Hepatocyte (in vitro differentiated cells): ENCODE data around the gene IQGAP2. TPM values are rescaled to one million over a fixed set of nuclear protein-coding genes. Genes with fewer than 3 reads are reported as not detected.
A peak's percentile ranks its signal among the peaks of the same experiment; 100 is the strongest.
"Not testable (repeated sequence)": the region's sequence is repeated elsewhere in the genome, so short reads cannot be mapped to it uniquely, and the experiment has no call there.

Source experiments
- DNase-seq: peaks from one replicate; pipeline ENCODE4 v3.0.0-alpha.2; 2016; ENCODE audit warnings: low spot score
- H2AFZ ChIP-seq: fragments of 200-600 bp; sonication (generic); 2 replicates; pipeline ENCODE4 v1.6.0; 2016; ENCODE audit warnings: antibody characterized with exemption, mild to moderate bottlenecking
- H3K27ac ChIP-seq: fragments of 200-600 bp; sonication (generic); 2 replicates; pipeline ENCODE4 v1.5.1; 2016; ENCODE audit warnings: mild to moderate bottlenecking
- H3K27me3 ChIP-seq: fragments of 200-600 bp; sonication (generic); 2 replicates; pipeline ENCODE4 v1.6.1; 2016
- H3K36me3 ChIP-seq: fragments of 200-600 bp; sonication (generic); replicated peaks from 2 replicates; pipeline ENCODE4 v1.5.1; 2016; ENCODE audit warnings: low read depth; ENCODE audit not compliant: insufficient read depth
- H3K4me1 ChIP-seq: fragments of 200-600 bp; sonication (generic); 2 replicates; pipeline ENCODE4 v1.5.1; 2016; ENCODE audit warnings: mild to moderate bottlenecking, moderate library complexity; ENCODE audit not compliant: insufficient read depth
- H3K4me2 ChIP-seq: fragments of 200-600 bp; sonication (generic); 2 replicates; pipeline ENCODE4 v1.6.0; 2016
- H3K4me3 ChIP-seq: fragments of 200-600 bp; sonication (generic); 2 replicates; pipeline ENCODE4 v1.5.1; 2016; ENCODE audit warnings: mild to moderate bottlenecking
- H3K79me2 ChIP-seq: fragments of 200-600 bp; sonication (generic); 2 replicates; pipeline ENCODE4 v1.6.0; 2017; ENCODE audit warnings: mild to moderate bottlenecking
- H3K9me2 ChIP-seq: fragments of 200-600 bp; sonication (generic); replicated peaks from 2 replicates; pipeline ENCODE4 v1.6.0; 2017; ENCODE audit warnings: mild to moderate bottlenecking; ENCODE audit not compliant: insufficient read depth
- H3K9me3 ChIP-seq: fragments of 200-600 bp; sonication (generic); 2 replicates; pipeline ENCODE4 v1.5.1; 2016; ENCODE audit warnings: low read depth, mild to moderate bottlenecking
- H4K20me1 ChIP-seq: fragments of 200-600 bp; sonication (generic); 2 replicates; pipeline ENCODE4 v1.6.0; 2016; ENCODE audit warnings: mild to moderate bottlenecking; ENCODE audit not compliant: insufficient read depth, poor library complexity, severe bottlenecking
- EZH2 ChIP-seq: fragments of 200-600 bp; sonication (generic); IDR thresholded peaks from 2 replicates; pipeline ENCODE4 v1.6.1; 2016; ENCODE audit warnings: antibody characterized with exemption, mild to moderate bottlenecking, borderline replicate concordance
- EZH2phosphoT487 ChIP-seq: fragments of 200-600 bp; sonication (generic); IDR thresholded peaks from one replicate; pipeline ENCODE4 v1.6.1; 2018; ENCODE audit warnings: antibody characterized with exemption, mild to moderate bottlenecking, low read depth, moderate library complexity; ENCODE audit not compliant: unreplicated experiment, severe bottlenecking
- WGBS: methylation state at CpG from one replicate; pipeline ENCODE4 v1.1.6; 2016; ENCODE audit warnings: low lambda C conversion rate; ENCODE audit errors: missing lambda C conversion rate; 5-methylcytosine and 5-hydroxymethylcytosine counted together
- polyA plus RNA-seq: library from polyadenylated mRNA; unstranded; fragments of >200 nt; fragmentation: Nextera tagmentation; extraction: Ambion mirVana; gene quantifications from 2 replicates; pipeline ENCODE4 v1.2.1, GENCODE V29; 2016
- total RNA-seq: library from RNA; depleted of rRNA; stranded (reverse); fragments of >200 nt; gene quantifications from 2 replicates; pipeline ENCODE4 v1.2.3, GENCODE V29; 2014
- TF ChIP-seq, protein P1 (sequence below): fragments of 200-600 bp; sonication (generic); IDR thresholded peaks from 2 replicates; pipeline ENCODE4 v1.5.1; 2016; ENCODE audit warnings: antibody characterized with exemption, mild to moderate bottlenecking; ENCODE audit not compliant: poor library complexity

The IQGAP2 gene
- total and polyA plus RNA-seq, 2 experiments from 2014 or later = 37.2 to 78.9 TPM

DNA sequence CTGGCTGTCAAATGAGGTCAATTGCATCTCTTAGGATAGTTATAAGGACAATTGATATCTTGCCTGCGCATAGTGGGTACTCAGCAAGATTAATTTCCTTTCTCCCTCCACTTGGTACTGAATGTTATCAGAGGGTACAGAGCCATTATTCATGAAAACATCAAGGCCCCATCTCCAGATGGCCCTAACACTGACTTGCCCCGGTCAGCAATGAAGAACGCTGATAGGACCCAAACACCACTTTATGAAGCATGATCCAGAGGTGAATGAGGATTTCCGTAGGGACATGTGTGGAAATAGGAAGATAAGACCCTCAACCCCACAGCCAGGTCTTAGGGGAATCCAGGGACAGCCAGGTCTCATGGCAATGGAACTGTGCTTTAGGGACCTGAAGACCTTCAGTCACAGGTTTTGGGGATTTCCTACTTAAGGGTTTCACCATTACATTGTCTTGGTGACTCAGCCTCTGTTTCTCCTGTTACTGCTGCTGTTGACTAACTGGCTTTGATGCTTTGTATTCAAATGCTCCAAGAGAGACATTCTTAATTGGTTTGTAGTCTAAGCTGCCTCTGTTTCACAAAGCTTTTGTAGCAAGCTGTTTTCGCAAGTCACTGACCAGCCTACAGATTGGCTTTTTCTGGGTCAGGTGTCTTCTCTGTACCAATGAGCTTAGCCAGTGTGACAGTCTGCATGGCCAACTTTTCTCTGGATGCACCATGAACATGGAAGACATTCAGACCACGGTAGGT, 35.3 kb upstream of the IQGAP2 start:
- DNase-seq = no peak
- H3K9me2 ChIP-seq = no peaks in the 10 kb centered on the region
- no peaks in the 10 kb centered on the region for H3K79me2 ChIP-seq
- H3K27me3 ChIP-seq = no peaks in the 10 kb centered on the region
- no peaks in the 10 kb centered on the region for H4K20me1 ChIP-seq
- no peaks in the 10 kb centered on the region for H3K36me3 ChIP-seq
- H3K4me1 ChIP-seq = peaks cover 11% of the 10 kb centered on the region
- H2AFZ ChIP-seq = no peak overlapping the region
- no peak for TF ChIP-seq EZH2
- no peak overlapping the region for H3K4me3 ChIP-seq
- H3K9me3 ChIP-seq = no peaks in the 10 kb centered on the region
- H3K4me2 ChIP-seq = no peak overlapping the region
- no peak overlapping the region for H3K27ac ChIP-seq
- 96% methylated on average over 6 of the region's 6 CpGs for WGBS

DNA sequence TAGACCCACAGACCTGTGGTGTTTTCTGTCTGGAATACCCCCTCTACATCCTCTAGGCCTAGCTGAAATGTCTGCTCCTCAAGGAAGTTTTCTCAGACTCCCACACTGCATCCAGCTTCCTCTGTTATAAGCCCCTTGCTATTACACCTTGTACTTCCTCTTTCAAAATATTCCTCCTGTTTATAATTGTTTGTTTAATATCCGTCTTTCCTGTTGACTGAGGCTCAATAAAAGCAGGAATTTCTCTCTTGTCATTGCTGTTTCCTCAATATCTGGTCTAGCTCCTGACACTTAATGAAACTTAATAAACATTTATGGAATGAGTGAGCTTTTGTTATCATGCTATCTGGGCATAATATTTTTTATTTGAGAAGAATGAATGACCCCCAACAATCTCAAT, 34.1 kb upstream of the IQGAP2 start:
- Histone ChIP-seq H4K20me1 (no peaks in the 10 kb centered on the region), H3K27ac (no peak overlapping the region), H3K27me3 (no peaks in the 10 kb centered on the region), H3K36me3 (no peaks in the 10 kb centered on the region), H3K9me2 (no peaks in the 10 kb centered on the region), H3K4me1 (peaks cover 13% of the 10 kb centered on the region), H3K9me3 (no peaks in the 10 kb centered on the region), H3K4me3 (no peak overlapping the region), H2AFZ (no peak overlapping the region), H3K79me2 (no peaks in the 10 kb centered on the region), H3K4me2 (no peak overlapping the region)
- WGBS = 52% methylated on average over 1 of the region's 1 CpG
- DNase-seq = no peak
- TF ChIP-seq EZH2phosphoT487 (no peak), EZH2 (no peak)
- TF ChIP-seq, protein P1, sequence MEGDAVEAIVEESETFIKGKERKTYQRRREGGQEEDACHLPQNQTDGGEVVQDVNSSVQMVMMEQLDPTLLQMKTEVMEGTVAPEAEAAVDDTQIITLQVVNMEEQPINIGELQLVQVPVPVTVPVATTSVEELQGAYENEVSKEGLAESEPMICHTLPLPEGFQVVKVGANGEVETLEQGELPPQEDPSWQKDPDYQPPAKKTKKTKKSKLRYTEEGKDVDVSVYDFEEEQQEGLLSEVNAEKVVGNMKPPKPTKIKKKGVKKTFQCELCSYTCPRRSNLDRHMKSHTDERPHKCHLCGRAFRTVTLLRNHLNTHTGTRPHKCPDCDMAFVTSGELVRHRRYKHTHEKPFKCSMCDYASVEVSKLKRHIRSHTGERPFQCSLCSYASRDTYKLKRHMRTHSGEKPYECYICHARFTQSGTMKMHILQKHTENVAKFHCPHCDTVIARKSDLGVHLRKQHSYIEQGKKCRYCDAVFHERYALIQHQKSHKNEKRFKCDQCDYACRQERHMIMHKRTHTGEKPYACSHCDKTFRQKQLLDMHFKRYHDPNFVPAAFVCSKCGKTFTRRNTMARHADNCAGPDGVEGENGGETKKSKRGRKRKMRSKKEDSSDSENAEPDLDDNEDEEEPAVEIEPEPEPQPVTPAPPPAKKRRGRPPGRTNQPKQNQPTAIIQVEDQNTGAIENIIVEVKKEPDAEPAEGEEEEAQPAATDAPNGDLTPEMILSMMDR = no peak

DNA sequence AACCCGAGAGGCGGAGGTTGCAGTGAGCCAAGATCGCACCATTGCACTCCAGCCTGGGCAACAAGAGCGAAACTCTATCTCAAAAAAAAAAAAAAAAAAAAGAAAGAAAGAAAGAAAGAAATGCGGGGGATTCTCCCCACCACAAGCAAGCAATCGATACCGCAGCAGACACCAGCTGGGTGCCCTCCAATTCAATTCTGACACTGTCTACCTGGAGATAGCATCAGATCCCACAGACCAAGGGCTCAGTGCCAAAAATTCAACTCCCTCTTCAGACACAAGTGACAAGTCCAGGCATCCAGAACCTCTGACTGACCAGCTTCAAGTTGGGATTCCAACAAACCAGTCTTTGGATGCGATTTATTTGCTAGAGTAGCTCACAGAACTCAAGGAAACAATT, 33.4 kb upstream of the IQGAP2 start:
- not testable (repeated sequence) for H3K27ac ChIP-seq, H4K20me1 ChIP-seq, H3K4me3 ChIP-seq, H3K36me3 ChIP-seq, H3K79me2 ChIP-seq, H3K9me2 ChIP-seq, H2AFZ ChIP-seq, H3K27me3 ChIP-seq, DNase-seq, H3K4me2 ChIP-seq, H3K9me3 ChIP-seq
- H3K4me1 ChIP-seq = peaks cover 13% of the 10 kb centered on the region
- WGBS = 100% methylated on average over 3 of the region's 8 CpGs

DNA sequence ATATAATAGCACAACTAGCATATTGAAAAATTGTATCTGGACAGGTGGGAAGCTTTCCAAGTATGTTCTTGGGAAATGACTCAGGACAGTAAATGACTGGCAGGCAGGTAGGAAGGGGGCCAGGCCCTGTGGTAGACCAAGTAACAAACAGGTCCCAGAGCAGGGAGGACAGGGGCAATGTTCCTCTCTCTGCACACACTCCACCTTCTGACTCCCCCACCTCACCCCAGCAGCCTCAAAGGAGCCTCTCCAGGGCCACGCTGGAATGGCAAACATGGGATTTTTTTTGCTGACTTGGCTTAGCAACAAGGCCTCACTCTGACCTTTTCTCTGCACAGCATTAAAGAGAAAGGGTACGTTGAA, 31.1 kb upstream of the IQGAP2 start:
- DNase-seq = peak; percentile 30
- Histone ChIP-seq H3K9me2 (no peaks in the 10 kb centered on the region), H3K27me3 (no peaks in the 10 kb centered on the region), H3K27ac (peak overlapping the region; percentile 52), H3K79me2 (no peaks in the 10 kb centered on the region), H3K4me2 (peak overlapping the region; percentile 60), H3K4me3 (no peak overlapping the region), H3K36me3 (no peaks in the 10 kb centered on the region), H3K9me3 (no peaks in the 10 kb centered on the region), H4K20me1 (no peaks in the 10 kb centered on the region), H2AFZ (no peak overlapping the region), H3K4me1 (peaks cover 13% of the 10 kb centered on the region)
- TF ChIP-seq, protein P1 = no peak
- TF ChIP-seq EZH2 = no peak
- TF ChIP-seq EZH2phosphoT487 = no peak
- WGBS = 24% methylated on average over 2 of the region's 2 CpGs
